Erythroblast (primary cell): ENCODE results near the gene PPHLN1.

Experiments
- GATA1 ChIP-seq: IDR thresholded peaks from 2 replicates; pipeline ENCODE4 v1.6.1; 2011; ENCODE audit warnings: low read depth, mild to moderate bottlenecking, control low read depth, low read length, moderate library complexity
- POLR2A ChIP-seq: IDR thresholded peaks from 2 replicates; pipeline ENCODE4 v1.6.1; 2011; ENCODE audit warnings: mild to moderate bottlenecking, low read length

GRCh38 chr12:42284157-42284556 is 41.8 kb upstream of the PPHLN1 start:
- TF ChIP-seq POLR2A (no peak), GATA1 (no peak)
